HUES6 (cell line): ENCODE data around the gene INHBC.
"Not testable (repeated sequence)": the region's sequence is repeated elsewhere in the genome, so short reads cannot be mapped to it uniquely, and the experiment has no call there.

Source experiments
- H3K27ac ChIP-seq: 2 replicates; pipeline ENCODE4 v1.7.0; 2013; ENCODE audit warnings: low read depth, mild to moderate bottlenecking, low read length, inconsistent platforms
- H3K27me3 ChIP-seq: 2 replicates; pipeline ENCODE4 v1.6.1; 2013; ENCODE audit warnings: low read length; ENCODE audit not compliant: control insufficient read depth, insufficient read depth
- H3K36me3 ChIP-seq: 2 replicates; pipeline ENCODE4 v1.6.1; 2013; ENCODE audit warnings: low read length; ENCODE audit not compliant: control insufficient read depth, insufficient read depth
- H3K4me1 ChIP-seq: 2 replicates; pipeline ENCODE4 v1.6.1; 2013; ENCODE audit warnings: low read length; ENCODE audit not compliant: control insufficient read depth, insufficient read depth
- H3K4me3 ChIP-seq: 2 replicates; pipeline ENCODE4 v1.5.1; 2013; ENCODE audit warnings: low read depth, low read length
- H3K9ac ChIP-seq: one replicate; pipeline ENCODE4 v1.6.1; 2013; ENCODE audit warnings: mild to moderate bottlenecking, low read length
- H3K9me3 ChIP-seq: 2 replicates; pipeline ENCODE4 v1.6.1; 2013; ENCODE audit warnings: low read depth, low read length; ENCODE audit not compliant: control insufficient read depth, insufficient read depth

INHBC gene

GRCh38 chr12:57444337-57444736, 9.8 kb downstream of the INHBC start:
- H3K36me3 ChIP-seq, H3K4me1 ChIP-seq, H3K27me3 ChIP-seq, H3K9ac ChIP-seq, H3K27ac ChIP-seq, H3K4me3 ChIP-seq: not testable (repeated sequence)
- H3K9me3 ChIP-seq, result peaks cover 11% of the 10 kb centered on the region

- no peak overlapping the region for H3K27ac ChIP-seq
- no peaks in the 10 kb centered on the region for H3K4me1 ChIP-seq
- no peaks in the 10 kb centered on the region for H3K36me3 ChIP-seq
- no peak overlapping the region for H3K9ac ChIP-seq
- no peaks in the 10 kb centered on the region for H3K27me3 ChIP-seq
- peaks cover 11% of the 10 kb centered on the region for H3K9me3 ChIP-seq
- no peak overlapping the region for H3K4me3 ChIP-seq
Measured at GRCh38 chr12:57444744-57445143, 10.2 kb downstream of the INHBC start.

- Histone ChIP-seq H3K27me3 (no peaks in the 10 kb centered on the region), H3K9me3 (peaks cover 4% of the 10 kb centered on the region), H3K27ac (no peak overlapping the region), H3K4me3 (no peak overlapping the region), H3K36me3 (no peaks in the 10 kb centered on the region), H3K9ac (no peak overlapping the region), H3K4me1 (peaks cover 2% of the 10 kb centered on the region; the same call in 1 of the 2 replicates)
Measured at GRCh38 chr12:57446292-57446960, 11.8 kb downstream of the INHBC start.

- Histone ChIP-seq H3K9me3 (no peaks in the 10 kb centered on the region), H3K27ac (no peak overlapping the region), H3K36me3 (no peaks in the 10 kb centered on the region), H3K27me3 (no peaks in the 10 kb centered on the region), H3K4me1 (peaks cover 16% of the 10 kb centered on the region), H3K9ac (no peak overlapping the region), H3K4me3 (no peak overlapping the region)
Measured at GRCh38 chr12:57448669-57449068, 14.1 kb downstream of the INHBC start.

GRCh38 chr12:57449375-57449774, 14.8 kb downstream of the INHBC start:
- peaks cover 18% of the 10 kb centered on the region for H3K4me1 ChIP-seq
- no peak overlapping the region for H3K9ac ChIP-seq
- no peaks in the 10 kb centered on the region for H3K36me3 ChIP-seq
- no peak overlapping the region for H3K27ac ChIP-seq
- no peaks in the 10 kb centered on the region for H3K27me3 ChIP-seq
- H3K4me3 ChIP-seq, result no peak overlapping the region
- no peaks in the 10 kb centered on the region for H3K9me3 ChIP-seq

GRCh38 chr12:57450057-57450456, 15.5 kb downstream of the INHBC start:
- Histone ChIP-seq H3K9ac (no peak overlapping the region), H3K4me1 (peaks cover 24% of the 10 kb centered on the region), H3K36me3 (no peaks in the 10 kb centered on the region), H3K27ac (no peak overlapping the region), H3K27me3 (no peaks in the 10 kb centered on the region), H3K4me3 (no peak overlapping the region), H3K9me3 (no peaks in the 10 kb centered on the region)

- Histone ChIP-seq H3K9me3 (no peaks in the 10 kb centered on the region), H3K27ac (no peak overlapping the region), H3K4me1 (peaks cover 36% of the 10 kb centered on the region), H3K27me3 (no peaks in the 10 kb centered on the region), H3K36me3 (no peaks in the 10 kb centered on the region), H3K4me3 (no peak overlapping the region), H3K9ac (no peak overlapping the region)
Measured at GRCh38 chr12:57451233-57451778, 16.7 kb downstream of the INHBC start.

GRCh38 chr12:57452181-57452936, 17.8 kb downstream of the INHBC start:
- H3K27me3 ChIP-seq, result no peaks in the 10 kb centered on the region
- H3K4me3 ChIP-seq, result no peak overlapping the region
- H3K36me3 ChIP-seq, result no peaks in the 10 kb centered on the region
- H3K9me3 ChIP-seq, result no peaks in the 10 kb centered on the region
- H3K27ac ChIP-seq, result no peak overlapping the region
- peak overlapping the region; percentile 16 for H3K9ac ChIP-seq
- H3K4me1 ChIP-seq, result peaks cover 42% of the 10 kb centered on the region

- Histone ChIP-seq H3K4me1 (peaks cover 42% of the 10 kb centered on the region), H3K27ac (no peak overlapping the region)
Measured at GRCh38 chr12:57452937-57453509, 18.4 kb downstream of the INHBC start.

GRCh38 chr12:57454213-57454565, 19.6 kb downstream of the INHBC start:
- no peak overlapping the region for H3K9ac ChIP-seq
- H3K4me1 ChIP-seq, result peaks cover 49% of the 10 kb centered on the region
- no peaks in the 10 kb centered on the region for H3K36me3 ChIP-seq

More at GRCh38 chr12:57452937-57453509, 18.4 kb downstream of the INHBC start:
- no peak overlapping the region for H3K4me3 ChIP-seq
- H3K27me3 ChIP-seq, result no peaks in the 10 kb centered on the region
- H3K9me3 ChIP-seq, result no peaks in the 10 kb centered on the region
- H3K9ac ChIP-seq, result no peak overlapping the region
- H3K36me3 ChIP-seq, result no peaks in the 10 kb centered on the region

More at GRCh38 chr12:57454213-57454565, 19.6 kb downstream of the INHBC start:
- H3K9me3 ChIP-seq, result no peaks in the 10 kb centered on the region
- H3K4me3 ChIP-seq, result no peak overlapping the region
- 0 out of 2 replicates have a peak overlapping the region, but pooled peaks have one; percentile 92 for H3K27ac ChIP-seq
- no peaks in the 10 kb centered on the region for H3K27me3 ChIP-seq
